HG03280 (cell line): ENCODE measurements around the gene TMEM266.

Experiments
- ATAC-seq: cut with Tn5 transposase; IDR thresholded peaks from one replicate; pipeline ENCODE4 v1.9.1; 2021; ENCODE audit warnings: mild to moderate bottlenecking, moderate library complexity; ENCODE audit not compliant: unreplicated experiment

Gene TMEM266

GRCh38 chr15:76127169-76127568 is 67.4 kb downstream of the TMEM266 start:
- ATAC-seq: no peak

DNA sequence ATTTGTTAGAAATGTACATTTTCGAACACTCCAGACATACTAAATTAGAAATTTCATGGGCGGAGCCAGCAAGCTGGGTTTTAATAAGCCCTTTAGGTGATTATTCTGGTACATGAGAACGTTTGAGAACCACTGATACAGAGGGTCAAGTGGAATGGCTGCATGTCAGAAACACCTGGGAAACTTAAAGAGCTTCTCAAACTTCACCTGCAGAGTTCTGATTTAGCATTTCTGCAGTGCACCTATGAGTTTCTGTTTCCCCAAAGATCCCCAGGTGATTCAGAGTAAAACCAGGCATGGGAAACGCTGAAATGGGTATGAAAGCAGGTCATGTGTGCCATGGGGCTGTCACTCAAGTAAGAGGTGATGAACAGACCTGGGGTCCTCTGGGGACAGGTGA is 68.1 kb downstream of the TMEM266 start:
- ATAC-seq: no peak

DNA sequence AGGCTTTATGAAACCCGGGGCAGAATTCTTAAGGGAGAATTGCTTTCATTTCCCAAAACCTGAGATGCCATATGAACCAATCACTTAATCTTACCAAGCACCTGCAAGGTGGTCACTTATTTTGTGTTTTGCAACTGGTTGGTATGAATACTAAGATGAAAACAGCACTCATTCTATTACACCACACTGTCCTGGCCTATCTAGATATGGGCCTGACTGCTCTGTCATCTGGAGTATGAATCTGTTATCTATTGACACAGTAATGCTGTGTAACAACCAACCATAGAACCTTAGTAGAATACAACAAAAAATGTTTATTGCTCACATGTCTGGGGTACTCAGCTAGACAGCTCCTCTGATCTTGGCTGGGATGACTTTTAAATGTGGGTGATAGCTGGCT is 74.8 kb downstream of the TMEM266 start:
- ATAC-seq: no peak

DNA sequence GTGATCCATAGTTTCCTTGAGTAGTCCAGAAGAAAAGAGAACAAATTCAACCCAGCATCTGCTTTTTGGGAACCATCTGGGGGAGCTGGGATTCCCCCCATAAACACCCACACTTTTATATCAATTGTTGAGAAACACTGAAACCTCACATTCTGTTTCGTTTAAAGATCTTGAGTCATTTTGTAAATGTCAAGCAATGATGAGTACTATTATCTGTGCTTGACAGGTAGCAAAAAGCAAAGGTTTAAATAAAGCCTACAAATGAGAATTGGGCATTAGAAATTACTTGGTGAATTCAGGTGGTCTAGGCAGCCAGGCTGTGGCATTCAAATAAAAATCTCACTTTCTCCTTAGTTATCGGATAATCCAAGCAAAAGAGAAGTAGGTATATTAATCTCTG is 75.7 kb downstream of the TMEM266 start:
- no peak for ATAC-seq

DNA sequence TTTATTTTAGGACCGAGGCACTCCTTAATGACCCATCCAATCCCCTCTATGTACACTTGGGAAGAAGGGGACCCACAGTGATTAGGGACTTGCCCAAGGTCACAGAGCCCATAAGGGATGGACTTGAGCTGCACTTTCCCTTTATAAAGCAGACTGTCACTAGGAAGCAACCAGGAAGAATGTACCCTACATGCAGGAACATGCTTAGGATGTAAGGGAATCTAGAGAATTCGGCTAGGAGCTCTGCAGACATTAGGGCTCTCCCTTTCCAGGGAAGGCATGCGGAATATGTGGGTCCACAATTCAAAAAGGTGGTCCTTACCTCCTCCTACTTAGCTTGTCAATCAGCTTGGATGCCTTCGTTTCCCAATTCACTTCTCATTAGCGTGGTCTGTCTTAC is 78.7 kb downstream of the TMEM266 start:
- ATAC-seq: no peak

DNA sequence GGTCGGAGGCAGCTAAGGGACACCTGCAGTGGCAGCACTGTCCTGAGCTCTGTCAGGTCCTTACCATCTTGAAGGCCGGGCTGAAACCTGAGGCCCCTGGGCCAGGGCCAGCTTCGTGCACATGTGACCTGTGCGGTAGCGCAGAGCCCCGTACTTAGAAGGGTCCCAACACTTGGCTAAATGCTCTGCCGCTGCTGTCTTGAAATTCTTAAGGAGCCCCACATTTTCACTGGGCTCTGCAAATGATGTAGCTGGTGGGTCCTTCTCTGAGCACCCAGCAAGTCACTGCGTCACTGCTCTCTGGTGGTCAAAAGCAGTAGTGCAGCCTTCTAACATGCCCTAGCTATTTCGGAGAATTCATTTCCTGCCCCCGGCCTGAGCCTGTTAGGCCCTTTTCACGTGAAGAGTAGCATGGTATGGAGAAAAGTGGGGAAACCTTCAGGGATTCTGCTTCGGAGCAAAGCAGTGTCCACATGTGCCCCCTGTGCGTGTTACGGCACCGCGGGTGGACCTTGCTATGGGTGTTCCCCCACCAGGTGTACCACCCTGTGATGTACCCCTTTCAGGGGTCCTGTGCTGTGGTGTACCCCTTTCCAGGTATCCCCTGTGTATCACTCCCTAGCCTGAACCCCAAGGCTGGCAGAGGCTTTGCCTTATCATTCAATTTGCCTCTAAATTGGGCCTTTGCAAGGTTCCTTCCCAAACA is 79.7 kb downstream of the TMEM266 start:
- peak; percentile 65 for ATAC-seq

- ATAC-seq: no peak
These were observed 80.3 kb downstream of the TMEM266 start for GRCh38 chr15:76140074-76140464.

DNA sequence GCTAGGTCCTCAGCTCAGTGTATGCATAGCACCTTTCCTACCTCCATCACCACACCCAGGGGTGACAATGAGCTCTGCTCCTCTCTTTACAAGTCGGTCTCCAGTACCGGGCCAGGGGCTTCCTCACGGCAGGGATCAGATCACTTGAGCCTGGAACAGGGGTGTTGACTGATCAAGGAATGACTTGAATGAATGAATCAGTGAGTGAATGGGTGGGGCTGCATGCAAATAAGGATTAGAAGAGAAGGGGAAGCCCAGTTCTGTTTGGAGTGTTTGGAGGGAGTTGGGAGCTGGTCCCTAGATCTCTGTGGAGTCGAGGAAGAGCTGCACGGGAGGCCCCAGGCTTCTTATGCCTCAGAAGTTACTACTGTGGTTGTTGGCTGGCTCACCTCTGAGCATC is 87.0 kb downstream of the TMEM266 start:
- ATAC-seq: no peak

DNA sequence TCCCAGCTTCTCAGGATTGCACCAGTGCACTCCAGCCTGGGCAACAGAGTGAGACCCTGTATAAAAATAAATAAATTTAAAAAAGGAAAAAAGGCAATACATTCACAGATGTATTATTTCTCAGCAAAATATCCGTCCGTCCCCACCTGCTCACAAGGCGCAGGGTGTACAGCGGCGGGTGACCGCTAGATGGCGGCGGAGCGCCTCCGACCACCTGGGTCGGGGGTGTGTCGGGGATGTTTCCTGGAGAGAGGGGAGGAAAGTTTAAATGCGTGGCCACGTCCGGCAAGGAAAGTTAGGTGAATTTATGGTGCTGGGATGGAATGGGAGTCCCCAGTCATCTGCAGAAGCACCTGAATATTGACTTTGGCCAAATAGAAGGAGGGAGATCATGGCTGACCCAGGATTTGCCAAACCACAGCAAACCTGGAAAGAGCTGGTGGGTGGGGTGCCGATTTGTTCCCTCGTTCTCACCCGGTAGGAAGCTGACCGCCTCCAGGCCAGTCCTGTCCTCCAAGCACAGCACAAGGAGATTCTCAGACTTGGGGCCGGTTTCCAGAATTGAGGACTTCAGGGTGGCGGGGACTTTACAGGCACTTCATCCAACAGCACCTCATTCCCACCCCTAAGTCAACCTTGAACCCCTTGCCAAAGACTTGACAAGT is 88.3 kb downstream of the TMEM266 start:
- no peak for ATAC-seq

GRCh38 chr15:76149291-76149915 is 89.6 kb downstream of the TMEM266 start:
- ATAC-seq: no peak

GRCh38 chr15:76150513-76150912 is 90.7 kb downstream of the TMEM266 start:
- ATAC-seq: peak; percentile 22

DNA sequence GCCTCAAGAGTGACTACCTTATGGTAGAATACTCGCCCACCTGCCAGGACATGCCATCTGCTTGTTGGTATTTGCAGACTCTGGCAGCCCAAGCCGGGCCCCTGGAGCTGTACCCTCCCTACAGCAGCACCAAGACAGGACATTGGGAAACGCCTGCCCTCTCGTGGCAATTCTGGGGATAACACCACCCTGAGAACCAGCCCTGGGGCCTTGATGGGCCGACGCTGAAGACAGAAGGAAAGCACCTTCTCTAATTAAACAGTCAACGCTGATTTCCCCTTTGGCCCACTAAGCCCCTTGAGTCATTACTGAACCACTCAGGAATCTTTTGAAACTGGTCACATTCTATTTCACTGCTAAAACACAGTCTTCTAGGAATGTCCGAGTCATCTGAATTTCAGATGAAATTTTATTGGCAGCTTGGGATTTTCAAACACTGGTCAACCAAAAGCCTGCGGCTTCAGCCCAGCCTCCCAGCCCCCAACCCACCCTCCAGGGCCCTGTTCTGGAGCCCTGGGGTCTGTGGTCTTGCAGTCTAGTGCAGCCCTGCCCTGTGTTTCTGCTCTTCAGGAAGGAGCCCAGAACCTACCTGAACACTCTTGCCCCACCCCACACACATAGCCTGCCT is 91.3 kb downstream of the TMEM266 start:
- peak; percentile 71 for ATAC-seq

DNA sequence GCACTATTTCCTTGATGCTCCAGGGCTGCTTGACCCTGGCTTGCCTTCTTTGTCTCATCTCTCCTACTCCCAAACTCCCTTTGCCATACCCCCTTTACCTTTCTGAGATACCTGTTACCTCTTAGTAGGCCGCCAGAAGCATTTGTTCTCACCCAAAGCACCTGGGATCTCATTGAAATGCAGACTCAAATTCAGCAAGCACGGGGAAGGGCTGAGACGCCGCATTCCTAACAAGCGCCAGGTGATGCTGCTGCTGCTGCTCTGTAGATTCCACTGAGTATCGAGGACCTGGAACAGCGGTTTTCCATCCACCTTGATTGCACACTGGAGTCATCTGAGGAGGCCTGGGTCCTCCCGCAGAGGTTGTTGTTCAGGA is 91.8 kb downstream of the TMEM266 start:
- ATAC-seq: no peak

- no peak for ATAC-seq
These were observed 92.4 kb downstream of the TMEM266 start for GRCh38 chr15:76152197-76152596.

GRCh38 chr15:76153241-76154197 is 93.7 kb downstream of the TMEM266 start:
- no peak for ATAC-seq

- no peak for ATAC-seq
These were observed 95.9 kb downstream of the TMEM266 start for GRCh38 chr15:76155731-76156130.

GRCh38 chr15:76158226-76158625 is 98.4 kb downstream of the TMEM266 start:
- ATAC-seq: no peak

GRCh38 chr15:76158815-76159214 is 99.0 kb downstream of the TMEM266 start:
- ATAC-seq: no peak

DNA sequence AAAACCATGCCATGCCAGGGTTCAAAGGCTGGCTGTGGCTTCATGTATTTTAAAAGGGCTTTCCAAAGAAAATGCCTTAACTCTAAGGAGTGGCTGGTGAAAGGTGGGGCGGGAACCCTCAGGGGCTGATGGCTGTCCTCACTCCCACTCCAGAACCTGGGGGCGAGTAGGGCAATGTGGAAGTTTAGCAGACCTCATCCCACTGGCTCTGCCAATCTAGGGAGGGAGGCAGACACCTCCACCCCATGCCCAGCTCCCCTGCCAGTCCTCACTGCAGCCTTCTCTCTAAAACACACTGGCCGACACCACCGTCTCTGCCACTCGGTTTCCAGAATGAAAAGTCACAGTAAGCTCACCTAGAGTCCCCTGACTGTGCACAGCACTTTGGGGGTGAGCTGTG is 99.5 kb downstream of the TMEM266 start:
- no peak for ATAC-seq

DNA sequence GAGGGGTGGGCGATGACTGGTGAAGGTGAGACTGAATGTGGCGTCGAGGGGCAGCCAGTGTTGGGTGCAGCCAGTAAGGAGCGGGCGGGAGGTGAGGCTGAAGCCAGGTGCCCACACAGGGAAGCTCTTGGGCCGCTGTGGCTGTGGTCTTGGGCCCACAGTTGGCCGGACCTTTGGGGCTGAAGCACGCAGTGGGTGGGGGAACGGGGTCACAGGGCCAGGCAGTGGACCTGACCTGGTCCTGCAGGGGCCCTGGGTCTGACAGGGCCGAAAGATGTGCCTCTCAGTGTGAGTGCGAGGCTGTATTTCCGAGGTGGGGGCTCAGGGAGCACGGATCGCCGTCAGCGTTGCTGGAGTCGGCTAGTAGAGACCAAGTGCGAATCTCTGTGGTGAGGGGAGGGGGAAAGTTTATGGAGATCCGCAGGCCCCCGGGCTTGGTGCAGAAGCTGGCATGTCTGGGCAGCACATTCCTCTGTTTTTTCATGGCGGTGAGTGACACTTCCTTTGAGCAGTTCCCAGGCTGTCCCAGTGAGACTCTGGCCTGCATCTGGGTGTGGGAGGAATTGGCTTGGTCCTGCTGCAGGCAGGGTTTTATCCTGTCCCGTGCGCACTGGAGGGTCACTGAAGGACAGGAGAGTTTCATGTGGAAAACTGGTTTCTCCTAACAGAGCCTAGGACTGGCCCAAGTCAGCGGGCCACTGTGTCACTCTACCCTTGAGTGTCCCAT is 100.8 kb downstream of the TMEM266 start:
- no peak for ATAC-seq
